ENCODE data around the gene SPECC1L.

The SPECC1L gene

GRCh38 chr22:24402460-24403192 is 132.0 kb downstream of the SPECC1L start:
- FAIRE-seq, result peak; percentile 57

DNA sequence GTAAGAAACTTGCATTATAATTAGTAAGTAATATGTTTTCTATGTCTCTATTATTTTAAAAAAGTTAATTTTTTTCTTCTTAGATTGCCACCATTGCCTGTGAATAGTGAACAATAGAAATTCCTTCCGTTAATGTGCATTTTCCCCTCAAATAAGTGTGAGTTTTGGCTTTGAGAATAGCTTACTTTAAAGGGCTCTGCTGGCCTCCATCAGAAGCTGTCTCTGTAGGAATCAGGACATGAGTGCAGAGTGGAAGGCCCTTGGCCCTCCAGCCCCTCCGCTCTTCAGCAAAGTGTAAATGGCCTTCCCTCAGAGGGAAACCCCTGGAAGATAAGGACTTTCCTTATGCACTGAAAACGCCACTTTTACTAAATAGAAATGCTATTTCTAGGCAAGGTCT is 132.7 kb downstream of the SPECC1L start:
- FAIRE-seq, result no peak

DNA sequence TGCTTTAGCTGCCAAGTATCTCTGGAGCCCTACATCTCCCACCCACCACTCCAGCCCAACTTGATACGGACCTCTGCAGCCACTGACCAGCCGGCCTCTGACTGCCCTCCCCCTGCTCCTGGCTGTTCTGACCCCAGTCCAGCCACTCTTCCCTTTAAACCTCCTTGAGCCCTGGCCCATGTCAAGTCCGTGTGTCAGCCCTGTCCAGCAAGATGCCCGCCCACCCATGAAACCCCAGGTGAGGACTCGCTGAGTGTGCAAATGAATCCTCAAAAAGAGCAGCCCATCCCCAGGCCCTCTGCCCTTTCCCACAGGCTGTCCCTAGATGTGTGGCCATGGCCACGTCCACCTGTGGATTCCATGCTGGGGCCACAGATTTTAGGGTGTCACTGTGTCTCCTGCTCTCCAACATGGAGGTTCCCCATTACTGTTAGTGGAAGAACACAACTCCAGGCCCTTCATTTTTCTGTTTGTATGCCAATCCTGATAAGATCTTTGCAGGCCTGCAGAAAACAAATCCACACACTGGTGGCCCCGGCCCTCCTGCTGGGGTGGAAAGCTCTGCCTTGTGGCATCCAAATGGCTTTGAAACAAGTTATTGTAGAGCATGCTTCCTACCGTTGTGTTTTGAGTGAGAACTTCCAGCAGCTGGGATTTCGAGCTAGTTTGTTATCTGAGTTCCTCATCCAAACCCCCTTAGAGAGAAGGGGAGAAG is 134.1 kb downstream of the SPECC1L start:
- no peak for FAIRE-seq

- no peak for FAIRE-seq
These were observed 135.1 kb downstream of the SPECC1L start for GRCh38 chr22:24405631-24406321.

DNA sequence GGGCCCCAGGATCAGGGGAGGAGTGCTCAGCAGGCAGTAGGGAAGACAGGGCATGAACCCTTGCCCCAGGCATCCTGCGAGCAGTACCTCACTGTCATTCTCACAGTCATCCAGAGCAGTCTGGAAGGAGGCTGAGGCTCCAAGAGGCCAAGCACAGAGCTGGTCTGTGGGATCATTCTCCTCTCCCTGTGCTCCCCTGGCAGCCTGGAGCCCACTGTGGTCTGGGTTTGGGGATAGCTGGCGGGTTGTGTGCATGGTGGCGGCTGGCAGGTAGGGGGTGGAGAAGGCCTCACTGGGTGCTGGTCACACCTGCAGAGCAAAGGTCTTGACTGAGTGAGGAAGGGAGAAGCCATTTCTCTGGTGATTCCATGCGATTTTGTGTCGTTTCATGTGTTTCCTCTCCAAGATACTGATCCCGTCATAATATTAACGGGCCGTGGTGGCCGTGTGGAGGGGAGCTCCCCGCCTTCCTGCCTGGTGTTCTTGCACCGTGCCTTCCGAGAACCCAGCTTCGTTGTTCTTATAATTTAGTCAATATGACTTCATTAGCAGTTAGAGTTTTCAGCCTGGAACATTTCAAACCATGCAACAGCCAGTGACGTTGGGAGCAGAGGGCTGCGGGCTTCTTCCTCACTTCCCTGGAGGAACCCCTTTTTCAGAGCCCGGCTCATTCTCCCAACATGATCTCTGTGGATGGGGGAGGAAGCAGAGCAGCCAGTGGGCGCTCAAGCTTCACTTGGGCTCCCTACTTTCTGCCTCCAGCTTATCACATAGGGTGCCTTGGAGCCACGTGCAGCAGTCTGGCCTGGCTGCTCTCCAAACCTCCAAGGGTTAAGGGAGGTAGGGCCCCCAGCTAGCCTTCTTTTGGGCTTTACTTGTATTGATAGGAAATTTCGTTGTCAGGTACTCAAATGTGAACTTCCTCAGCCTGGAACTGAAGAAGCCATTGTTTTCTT is 136.0 kb downstream of the SPECC1L start:
- no peak for FAIRE-seq

DNA sequence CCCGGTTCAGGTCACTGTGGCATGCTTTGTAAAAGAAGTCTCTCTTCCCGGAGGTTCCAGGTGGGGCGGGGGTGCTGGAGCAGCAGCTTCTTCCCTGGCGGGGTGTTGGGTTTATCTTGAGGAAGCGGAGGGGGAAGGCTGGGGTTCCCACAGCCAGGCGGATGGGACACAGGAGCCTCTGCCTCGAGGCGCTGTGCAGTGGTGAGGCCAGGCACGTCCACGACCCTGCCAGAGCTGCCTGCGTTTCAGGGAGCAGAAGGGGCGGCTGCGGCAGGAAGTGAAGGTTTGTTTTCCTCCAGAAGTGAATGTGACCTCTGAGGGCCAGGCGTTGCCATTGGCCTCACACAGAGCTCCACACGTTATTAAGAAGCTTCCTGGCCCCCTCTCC is 136.6 kb downstream of the SPECC1L start:
- no peak for FAIRE-seq

GRCh38 chr22:24407884-24408283 is 137.3 kb downstream of the SPECC1L start:
- FAIRE-seq, result no peak

DNA sequence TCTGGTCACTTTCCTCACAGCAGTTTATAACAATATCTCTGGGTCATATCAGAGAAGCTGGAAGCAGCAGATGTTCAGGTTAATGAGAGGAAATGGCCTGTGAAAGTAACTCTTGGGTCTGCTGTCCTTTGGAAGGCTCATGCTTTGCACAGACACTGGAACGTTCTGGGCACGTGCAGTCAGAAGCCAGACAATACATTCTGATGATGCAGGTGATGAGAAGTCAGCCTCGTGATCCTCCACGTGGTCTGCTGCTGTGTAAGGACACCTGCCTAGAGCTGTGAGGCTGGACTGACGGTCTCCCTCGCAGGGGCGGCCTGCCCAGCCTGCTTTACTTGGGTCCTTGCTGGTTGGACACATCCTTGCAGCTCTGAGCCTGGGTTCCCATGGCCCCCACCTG is 138.0 kb downstream of the SPECC1L start:
- no peak for FAIRE-seq

GRCh38 chr22:24409707-24410106 is 139.1 kb downstream of the SPECC1L start:
- FAIRE-seq, result no peak

- no peak for FAIRE-seq
These were observed 139.7 kb downstream of the SPECC1L start for GRCh38 chr22:24410110-24410856.

GRCh38 chr22:24411256-24412004 is 140.8 kb downstream of the SPECC1L start:
- no peak for FAIRE-seq

DNA sequence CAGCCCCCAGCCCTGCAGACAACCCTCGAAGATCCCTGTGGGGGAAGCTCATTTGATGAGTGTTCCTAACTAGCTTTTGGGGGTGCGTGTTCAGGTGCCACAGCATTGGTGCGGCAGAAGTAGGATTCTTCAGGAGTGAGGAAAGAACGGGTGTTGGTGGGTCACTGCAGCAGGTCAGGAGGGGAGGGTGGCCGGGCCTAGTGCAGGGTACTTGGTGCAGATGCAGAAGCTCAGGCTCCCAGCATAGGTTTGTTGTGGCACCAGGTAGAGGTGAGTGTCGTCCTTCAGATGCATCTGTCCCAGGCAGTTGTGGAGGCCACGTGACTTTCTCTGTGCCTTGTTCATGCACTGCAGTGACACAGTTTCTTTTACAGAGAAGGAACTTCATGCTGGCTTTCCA is 141.6 kb downstream of the SPECC1L start:
- FAIRE-seq, result no peak

- FAIRE-seq, result no peak
These were observed 142.6 kb downstream of the SPECC1L start for GRCh38 chr22:24413271-24413670.

- no peak for FAIRE-seq
These were observed 143.2 kb downstream of the SPECC1L start for GRCh38 chr22:24413736-24414385.

GRCh38 chr22:24414523-24414922 is 143.9 kb downstream of the SPECC1L start:
- FAIRE-seq, result no peak

DNA sequence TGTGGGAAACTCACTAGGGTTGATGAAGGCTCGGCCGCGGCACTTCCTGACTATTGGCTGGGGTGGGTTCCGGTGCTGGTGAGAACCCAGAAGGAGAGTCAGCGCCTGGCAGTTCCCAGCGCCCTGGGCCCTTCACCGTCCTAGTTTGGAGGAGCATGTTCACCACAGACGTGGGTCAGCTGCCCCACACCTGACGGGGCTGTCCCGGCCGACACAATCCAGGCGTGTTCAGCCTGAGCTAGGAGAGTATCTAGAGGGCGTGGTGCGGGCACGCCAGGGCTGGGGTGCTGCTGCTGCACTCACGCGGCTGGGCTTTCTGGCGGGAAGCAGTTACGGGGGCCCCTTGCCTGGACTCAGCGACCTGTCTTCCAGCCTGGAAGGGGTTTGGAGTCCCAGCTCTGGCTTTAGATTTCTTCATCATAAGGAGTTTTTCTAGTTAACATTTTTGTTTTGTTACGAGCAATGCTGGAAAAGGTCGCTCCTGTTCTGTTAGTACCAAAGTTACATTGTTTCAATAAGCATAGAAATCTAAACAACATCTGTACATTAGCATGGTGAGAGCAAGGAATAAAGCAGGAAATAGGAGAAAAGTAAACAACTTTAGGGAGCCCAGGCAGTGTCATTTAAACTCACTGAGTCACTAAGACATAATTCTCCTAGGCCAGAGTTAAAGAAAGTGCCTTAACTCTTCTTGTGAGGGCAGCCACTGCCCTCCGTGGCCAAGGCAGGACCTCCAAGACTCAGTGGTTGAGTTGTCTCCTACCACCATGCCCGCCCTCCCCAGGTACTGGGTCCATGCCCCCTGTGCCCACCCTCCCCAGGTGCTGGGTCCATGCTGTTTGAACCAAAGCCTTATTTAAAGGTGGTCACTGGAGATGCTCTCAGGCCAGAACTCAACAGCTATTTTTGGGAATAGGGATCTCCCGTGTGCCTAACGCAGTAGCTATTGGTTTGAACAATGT is 144.6 kb downstream of the SPECC1L start:
- no peak for FAIRE-seq

GRCh38 chr22:24416095-24416494 is 145.5 kb downstream of the SPECC1L start:
- no peak for FAIRE-seq

GRCh38 chr22:24416611-24417010 is 146.0 kb downstream of the SPECC1L start:
- FAIRE-seq, result no peak

DNA sequence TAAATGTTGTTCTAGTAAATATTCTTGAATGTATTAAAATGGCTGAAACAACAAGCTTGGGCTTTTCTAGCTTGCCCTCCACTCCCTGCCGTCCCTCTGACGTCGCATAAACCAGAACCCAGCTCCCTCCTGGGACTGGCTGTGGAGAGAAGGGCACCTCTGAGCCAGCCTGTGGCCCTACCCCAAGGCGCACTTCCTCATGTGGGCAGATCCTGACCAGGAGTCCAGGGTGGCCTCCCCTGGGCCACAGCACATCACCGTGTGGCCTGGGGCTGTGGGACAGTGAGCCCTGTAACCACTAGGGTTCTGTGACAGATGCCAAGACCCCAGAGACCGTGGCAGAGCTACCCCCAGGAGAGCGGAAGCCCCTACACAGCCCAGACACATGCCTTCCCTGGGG is 146.6 kb downstream of the SPECC1L start:
- FAIRE-seq, result no peak
